Cardiac fibroblast (primary cell): ENCODE results near the gene NRSN1.

Experiments
- DNase-seq, 2 donors: peaks; one replicate each; pipeline versions ENCODE4 v3.0.0 to v3.0.0-alpha.2; 2010; ENCODE audit warnings: low read depth in 2 of 2
- H3K4me3 ChIP-seq, 2 donors: replicated peaks in 1 of 2; 1 replicate in 1 of 2; 2 replicates in 1 of 2; pipeline ENCODE4 v1.5.1; 2011; ENCODE audit warnings: low read depth in 2 of 2, low read length in 2 of 2, mild to moderate bottlenecking in 2 of 2, moderate library complexity in 1 of 2
- CTCF ChIP-seq: IDR thresholded peaks from one replicate; pipeline ENCODE4 v1.5.1; 2011; ENCODE audit warnings: low read depth, mild to moderate bottlenecking, low read length, inconsistent platforms

Gene NRSN1

DNA sequence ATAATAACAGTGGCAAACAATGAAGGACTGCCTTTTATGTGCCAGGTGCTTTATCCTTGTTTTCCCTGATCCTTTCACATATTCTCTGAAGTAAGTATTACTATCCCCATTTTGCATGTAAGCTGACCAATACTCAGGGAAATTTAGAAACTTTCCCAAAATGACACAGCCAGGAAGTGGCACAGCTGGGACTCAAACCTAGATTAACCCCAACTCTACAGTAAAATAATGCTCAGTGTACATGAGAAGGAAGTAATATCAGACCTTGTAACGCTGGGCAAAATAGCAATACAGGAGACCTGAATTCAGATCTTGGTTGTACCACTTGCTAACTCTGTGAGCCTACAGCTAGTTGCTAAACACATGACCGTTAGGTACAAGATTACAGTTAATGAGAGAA, 26.8 kb upstream of the NRSN1 start:
- TF ChIP-seq CTCF = no peak
- no peak overlapping the region for H3K4me3 ChIP-seq
- no peak for DNase-seq

DNA sequence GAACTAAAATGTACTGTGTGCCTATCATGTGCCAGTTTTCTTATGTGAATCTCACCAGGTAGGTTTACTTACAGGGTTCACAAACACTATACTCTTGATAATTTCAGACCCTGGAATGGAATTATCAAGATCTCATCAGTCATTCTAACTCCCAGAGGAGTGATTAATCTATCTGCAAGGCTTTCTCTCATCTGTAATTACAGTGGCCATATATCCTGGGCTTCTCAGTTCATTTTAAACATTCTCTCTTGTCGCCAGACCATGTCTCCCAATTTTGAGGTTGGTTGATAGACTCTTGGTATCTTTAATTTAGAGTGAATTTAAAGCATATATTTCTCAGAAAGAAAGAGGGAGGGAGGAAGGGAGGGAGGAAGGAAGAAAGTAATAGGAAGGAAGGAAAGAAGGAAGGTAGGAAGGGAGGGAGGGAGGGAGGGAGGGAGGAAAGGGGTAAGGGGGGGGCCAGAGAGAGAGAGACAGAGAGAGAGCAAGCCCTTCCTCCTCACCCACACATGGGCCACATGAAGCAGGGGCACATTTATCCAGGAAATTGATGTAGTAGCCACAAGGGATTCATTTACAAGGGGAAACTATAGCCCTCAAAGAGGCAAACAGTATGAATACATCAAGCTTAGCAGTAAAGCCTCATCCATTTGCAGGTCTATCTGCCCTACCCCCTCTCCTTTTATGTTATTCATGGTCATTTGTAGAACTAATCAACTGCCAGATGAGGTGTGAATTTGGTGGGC, 25.8 kb upstream of the NRSN1 start:
- no peak for TF ChIP-seq CTCF
- no peak for DNase-seq

GRCh38 chr6:24100770-24101155, 25.3 kb upstream of the NRSN1 start:
- no peak for TF ChIP-seq CTCF
- no peak for DNase-seq
- H3K4me3 ChIP-seq = no peak overlapping the region

More for the DNA sequence above, 25.8 kb upstream of the NRSN1 start:
- no peak overlapping the region for H3K4me3 ChIP-seq

DNA sequence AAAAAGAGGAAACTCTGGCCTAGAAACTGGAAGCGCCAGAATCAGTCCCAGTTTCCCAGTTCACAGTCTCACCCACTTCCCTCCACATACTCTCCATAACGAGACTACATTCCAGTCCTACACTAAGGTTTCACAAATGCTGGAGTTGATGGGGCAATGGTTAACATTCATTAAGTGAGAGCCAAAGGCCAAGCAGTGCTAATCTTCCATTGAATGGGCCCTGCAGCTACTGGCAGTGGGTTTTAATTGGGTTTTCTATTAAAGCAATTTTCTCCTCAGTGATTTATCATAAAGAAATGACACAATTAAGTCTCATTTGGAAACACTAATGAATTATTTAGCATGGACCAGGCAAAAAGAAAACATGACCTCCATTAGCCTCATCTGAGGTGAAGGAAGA, 20.8 kb upstream of the NRSN1 start:
- H3K4me3 ChIP-seq = no peak overlapping the region
- no peak for DNase-seq
- no peak for TF ChIP-seq CTCF

GRCh38 chr6:24106291-24106690, 19.7 kb upstream of the NRSN1 start:
- DNase-seq = no peak
- TF ChIP-seq CTCF = no peak
- no peak overlapping the region for H3K4me3 ChIP-seq

DNA sequence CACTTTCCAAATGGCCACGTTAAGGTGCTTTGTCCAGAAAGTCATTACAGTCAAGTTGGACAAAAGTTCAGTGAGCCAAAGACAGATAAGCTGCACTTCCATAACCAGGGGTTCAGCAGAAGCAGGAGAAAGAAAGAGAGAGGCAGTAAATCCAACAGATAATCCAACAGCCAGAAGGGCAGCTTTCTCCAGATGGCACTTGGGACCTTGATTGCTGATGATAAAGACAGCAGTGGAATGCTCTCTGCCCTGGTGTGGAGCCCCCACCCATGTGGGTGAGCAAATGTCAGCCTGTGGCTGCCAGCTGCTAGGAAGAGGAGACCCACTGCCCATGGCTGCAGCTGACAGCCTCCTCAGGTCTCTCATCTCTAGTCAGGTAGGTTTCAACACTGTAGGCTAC, 18.7 kb upstream of the NRSN1 start:
- TF ChIP-seq CTCF = no peak
- no peak for DNase-seq
- no peak overlapping the region for H3K4me3 ChIP-seq

- no peak for DNase-seq
- H3K4me3 ChIP-seq = no peak overlapping the region
- TF ChIP-seq CTCF = no peak
Measured at GRCh38 chr6:24108056-24108455, 18.0 kb upstream of the NRSN1 start.
